ENCODE measurements around the gene CES1.
"Not testable (repeated sequence)": the region's sequence is repeated elsewhere in the genome, so short reads cannot be mapped to it uniquely, and the experiment has no call there.

CES1 gene

GRCh38 chr16:55839115-55839514 is 6.2 kb upstream of the CES1 start:
- no peaks in the 10 kb centered on the region for H3K27me3 ChIP-seq (ENCODE audit: control insufficient read depth, low read length)
- H3K27ac ChIP-seq (ENCODE audit: low read depth, low read length) = no peak overlapping the region
- no peaks in the 10 kb centered on the region for H3K36me3 ChIP-seq (ENCODE audit: control insufficient read depth, low read length)
- H4K20me1 ChIP-seq (ENCODE audit: control insufficient read depth, insufficient read depth, low read depth, low read length) = no peaks in the 10 kb centered on the region
- TF ChIP-seq EZH2phosphoT487 (IDR thresholded peaks at IDR 0.05; ENCODE audit: borderline replicate concordance, low read length) = no peak
- TF ChIP-seq CTCF (IDR thresholded peaks at IDR 0.05; ENCODE audit: low read depth, low read length, poor library complexity, severe bottlenecking) = no peak
- no peaks in the 10 kb centered on the region for H3K79me2 ChIP-seq (ENCODE audit: control insufficient read depth, low read length)
- H3K9me2 ChIP-seq (replicated peaks; ENCODE audit: control insufficient read depth, low read length) = no peaks in the 10 kb centered on the region
- H3K4me2 ChIP-seq (ENCODE audit: low read length) = no peak overlapping the region
- H3K9me3 ChIP-seq (ENCODE audit: control insufficient read depth, insufficient read depth, low read length) = no peaks in the 10 kb centered on the region
- H3F3A ChIP-seq (ENCODE audit: control insufficient read depth, insufficient read depth) = no peaks in the 10 kb centered on the region
- H3K4me3 ChIP-seq (ENCODE audit: low read length) = no peak overlapping the region
- no peaks in the 10 kb centered on the region for H3K4me1 ChIP-seq (ENCODE audit: control insufficient read depth, low read length)

- no peaks in the 10 kb centered on the region for H3K27me3 ChIP-seq (ENCODE audit: control insufficient read depth, low read length)
- H4K20me1 ChIP-seq (ENCODE audit: control insufficient read depth, insufficient read depth, low read depth, low read length) = no peaks in the 10 kb centered on the region
- H3K79me2 ChIP-seq (ENCODE audit: control insufficient read depth, low read length) = no peaks in the 10 kb centered on the region
- H3F3A ChIP-seq (ENCODE audit: control insufficient read depth, insufficient read depth) = no peaks in the 10 kb centered on the region
- H3K9me2 ChIP-seq (replicated peaks; ENCODE audit: control insufficient read depth, low read length) = no peaks in the 10 kb centered on the region
- no peak overlapping the region for H3K4me3 ChIP-seq (ENCODE audit: low read length)
- no peak for TF ChIP-seq CTCF (IDR thresholded peaks at IDR 0.05; ENCODE audit: low read depth, low read length, poor library complexity, severe bottlenecking)
- TF ChIP-seq EZH2phosphoT487 (IDR thresholded peaks at IDR 0.05; ENCODE audit: borderline replicate concordance, low read length) = no peak
- no peaks in the 10 kb centered on the region for H3K4me1 ChIP-seq (ENCODE audit: control insufficient read depth, low read length)
- H3K9me3 ChIP-seq (ENCODE audit: control insufficient read depth, insufficient read depth, low read length) = no peaks in the 10 kb centered on the region
- H3K4me2 ChIP-seq (ENCODE audit: low read length) = no peak overlapping the region
- no peak overlapping the region for H3K27ac ChIP-seq (ENCODE audit: low read depth, low read length)
- H3K36me3 ChIP-seq (ENCODE audit: control insufficient read depth, low read length) = no peaks in the 10 kb centered on the region
Measured at GRCh38 chr16:55836158-55836611, 3.3 kb upstream of the CES1 start.

GRCh38 chr16:55835581-55835980 is 2.7 kb upstream of the CES1 start:
- Histone ChIP-seq H3K4me3 (ENCODE audit: low read length) (no peak overlapping the region), H3K27me3 (ENCODE audit: control insufficient read depth, low read length) (no peaks in the 10 kb centered on the region), H3K36me3 (ENCODE audit: control insufficient read depth, low read length) (no peaks in the 10 kb centered on the region), H4K20me1 (ENCODE audit: control insufficient read depth, insufficient read depth, low read depth, low read length) (no peaks in the 10 kb centered on the region), H3K27ac (ENCODE audit: low read depth, low read length) (no peak overlapping the region), H3K79me2 (ENCODE audit: control insufficient read depth, low read length) (no peaks in the 10 kb centered on the region), H3K9me3 (ENCODE audit: control insufficient read depth, insufficient read depth, low read length) (no peaks in the 10 kb centered on the region), H3F3A (ENCODE audit: control insufficient read depth, insufficient read depth) (no peaks in the 10 kb centered on the region), H3K4me2 (ENCODE audit: low read length) (no peak overlapping the region), H3K4me1 (ENCODE audit: control insufficient read depth, low read length) (no peaks in the 10 kb centered on the region), H3K9me2 (replicated peaks; ENCODE audit: control insufficient read depth, low read length) (no peaks in the 10 kb centered on the region)
- no peak for TF ChIP-seq EZH2phosphoT487 (IDR thresholded peaks at IDR 0.05; ENCODE audit: borderline replicate concordance, low read length)
- TF ChIP-seq CTCF (IDR thresholded peaks at IDR 0.05; ENCODE audit: low read depth, low read length, poor library complexity, severe bottlenecking) = no peak

GRCh38 chr16:55835173-55835572 is 2.3 kb upstream of the CES1 start:
- H3K4me2 ChIP-seq (ENCODE audit: low read length); H3K9me2 ChIP-seq (replicated peaks; ENCODE audit: control insufficient read depth, low read length); H3K27ac ChIP-seq (ENCODE audit: low read depth, low read length): not testable (repeated sequence)

More at GRCh38 chr16:55835173-55835572, 2.3 kb upstream of the CES1 start:
- not testable (repeated sequence) for H3K4me3 ChIP-seq (ENCODE audit: low read length); H3K27me3 ChIP-seq (ENCODE audit: control insufficient read depth, low read length); H3K36me3 ChIP-seq (ENCODE audit: control insufficient read depth, low read length); H3K9me3 ChIP-seq (ENCODE audit: control insufficient read depth, insufficient read depth, low read length); H3K4me1 ChIP-seq (ENCODE audit: control insufficient read depth, low read length); H3F3A ChIP-seq (ENCODE audit: control insufficient read depth, insufficient read depth); H3K79me2 ChIP-seq (ENCODE audit: control insufficient read depth, low read length); H4K20me1 ChIP-seq (ENCODE audit: control insufficient read depth, insufficient read depth, low read depth, low read length)
